ENCODE measurements around the gene VTI1A. TPM values are rescaled to one million over a fixed set of nuclear protein-coding genes. Genes with fewer than 3 reads are reported as not detected.

Gene VTI1A
- total RNA-seq, 1 donor from 2014 or later = 33.3 TPM

DNA sequence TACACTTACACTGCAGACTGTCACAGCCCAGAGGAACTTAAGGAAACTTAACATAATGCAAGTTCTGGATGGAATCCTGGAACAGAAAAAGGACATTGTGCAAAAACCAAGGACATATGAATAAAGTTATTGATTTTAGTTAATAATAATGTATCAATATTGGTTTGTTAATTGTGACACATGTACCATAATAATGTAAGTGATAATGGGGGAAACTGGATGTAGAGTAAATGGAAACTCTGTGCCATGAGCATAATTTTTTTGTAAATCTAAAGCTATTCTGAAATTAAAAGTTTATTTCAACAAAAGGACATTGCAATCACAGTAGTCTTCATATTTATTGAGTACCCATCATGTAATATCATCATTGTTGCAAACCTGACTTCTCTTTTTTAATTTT is 107.2 kb downstream of the VTI1A start:
- Mint-ChIP-seq H3K27me3 (ENCODE audit: low read depth, unreplicated experiment) (no peaks in the 10 kb centered on the region), H3K27ac (ENCODE audit: unreplicated experiment) (no peak overlapping the region)
- TF ChIP-seq, protein P1, sequence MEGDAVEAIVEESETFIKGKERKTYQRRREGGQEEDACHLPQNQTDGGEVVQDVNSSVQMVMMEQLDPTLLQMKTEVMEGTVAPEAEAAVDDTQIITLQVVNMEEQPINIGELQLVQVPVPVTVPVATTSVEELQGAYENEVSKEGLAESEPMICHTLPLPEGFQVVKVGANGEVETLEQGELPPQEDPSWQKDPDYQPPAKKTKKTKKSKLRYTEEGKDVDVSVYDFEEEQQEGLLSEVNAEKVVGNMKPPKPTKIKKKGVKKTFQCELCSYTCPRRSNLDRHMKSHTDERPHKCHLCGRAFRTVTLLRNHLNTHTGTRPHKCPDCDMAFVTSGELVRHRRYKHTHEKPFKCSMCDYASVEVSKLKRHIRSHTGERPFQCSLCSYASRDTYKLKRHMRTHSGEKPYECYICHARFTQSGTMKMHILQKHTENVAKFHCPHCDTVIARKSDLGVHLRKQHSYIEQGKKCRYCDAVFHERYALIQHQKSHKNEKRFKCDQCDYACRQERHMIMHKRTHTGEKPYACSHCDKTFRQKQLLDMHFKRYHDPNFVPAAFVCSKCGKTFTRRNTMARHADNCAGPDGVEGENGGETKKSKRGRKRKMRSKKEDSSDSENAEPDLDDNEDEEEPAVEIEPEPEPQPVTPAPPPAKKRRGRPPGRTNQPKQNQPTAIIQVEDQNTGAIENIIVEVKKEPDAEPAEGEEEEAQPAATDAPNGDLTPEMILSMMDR (IDR thresholded peaks at IDR 0.05; ENCODE audit: insufficient read depth, low read depth, low read length) = no peak
- no peak for TF ChIP-seq EZH2 (IDR thresholded peaks at IDR 0.05; ENCODE audit: insufficient read depth, low read length)

DNA sequence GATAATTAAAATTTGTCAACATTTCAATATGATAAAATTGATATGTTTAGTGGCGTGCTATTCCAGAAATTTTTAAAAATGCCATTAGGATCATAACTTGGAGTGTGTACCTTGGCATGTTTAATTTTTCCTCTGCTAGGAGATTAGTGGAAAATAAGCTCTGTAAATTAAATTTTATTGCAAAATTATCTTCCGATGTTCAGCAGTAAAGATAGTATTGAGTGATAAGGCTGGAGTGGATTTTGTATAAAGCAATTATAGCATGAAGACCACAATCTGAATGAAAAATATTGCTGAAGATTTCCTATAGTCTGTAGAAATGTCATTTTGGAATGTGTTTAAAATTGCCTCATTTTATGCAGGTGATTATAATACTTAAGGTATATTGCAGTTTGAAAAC is 110.2 kb downstream of the VTI1A start:
- Mint-ChIP-seq H3K4me1 (ENCODE audit: low read depth, unreplicated experiment) (no peaks in the 10 kb centered on the region), H3K27me3 (ENCODE audit: low read depth, unreplicated experiment) (no peaks in the 10 kb centered on the region), H3K27ac (ENCODE audit: unreplicated experiment) (no peak overlapping the region), H3K9me3 (ENCODE audit: unreplicated experiment) (no peaks in the 10 kb centered on the region), H3K36me3 (ENCODE audit: low read depth, unreplicated experiment) (no peaks in the 10 kb centered on the region), H3K4me3 (ENCODE audit: unreplicated experiment) (no peak overlapping the region)
- H3K4me1 ChIP-seq (ENCODE audit: insufficient read depth, low read length) = no peaks in the 10 kb centered on the region
- H3K27me3 ChIP-seq (ENCODE audit: insufficient read depth, low read length) = no peaks in the 10 kb centered on the region
- no peak for TF ChIP-seq EZH2 (IDR thresholded peaks at IDR 0.05; ENCODE audit: insufficient read depth, low read length)
- TF ChIP-seq, protein P1 (IDR thresholded peaks at IDR 0.05; ENCODE audit: insufficient read depth, low read depth, low read length) = no peak
- no peak overlapping the region for H3K27ac ChIP-seq (ENCODE audit: low read depth, low read length)
- no peak overlapping the region for H3K4me2 ChIP-seq (ENCODE audit: low read length)
- no peak overlapping the region for H3K4me3 ChIP-seq (ENCODE audit: insufficient read depth, low read depth, low read length)
- DNase-seq (ENCODE audit: low read depth) (no peak), FAIRE-seq (no peak)
- no peak overlapping the region for H2AFZ ChIP-seq (ENCODE audit: low read depth, low read length)
- no peaks in the 10 kb centered on the region for H4K20me1 ChIP-seq (ENCODE audit: insufficient read depth, low read length)
- no peaks in the 10 kb centered on the region for H3K79me2 ChIP-seq (ENCODE audit: insufficient read depth, low read length)
- no peaks in the 10 kb centered on the region for H3K36me3 ChIP-seq (ENCODE audit: insufficient read depth, low read length)
- no peaks in the 10 kb centered on the region for H3K9me3 ChIP-seq (ENCODE audit: insufficient read depth, low read depth, low read length)
- no peak overlapping the region for H3K9ac ChIP-seq (ENCODE audit: low read length)

More for the DNA sequence above, 107.2 kb downstream of the VTI1A start:
- DNase-seq (ENCODE audit: low read depth) = no peak
- H3K4me1 ChIP-seq (ENCODE audit: insufficient read depth, low read length) = no peaks in the 10 kb centered on the region
- H3K27me3 ChIP-seq (ENCODE audit: insufficient read depth, low read length) = no peaks in the 10 kb centered on the region
- no peak overlapping the region for H3K4me3 ChIP-seq (ENCODE audit: insufficient read depth, low read depth, low read length)
- no peaks in the 10 kb centered on the region for H4K20me1 ChIP-seq (ENCODE audit: insufficient read depth, low read length)
- H3K36me3 Mint-ChIP-seq (ENCODE audit: low read depth, unreplicated experiment) = no peaks in the 10 kb centered on the region
- no peak overlapping the region for H3K4me3 Mint-ChIP-seq (ENCODE audit: unreplicated experiment)
- FAIRE-seq = no peak
- H3K9me3 Mint-ChIP-seq (ENCODE audit: unreplicated experiment) = no peaks in the 10 kb centered on the region
- H3K9me3 ChIP-seq (ENCODE audit: insufficient read depth, low read depth, low read length) = no peaks in the 10 kb centered on the region
- H3K4me1 Mint-ChIP-seq (ENCODE audit: low read depth, unreplicated experiment) = peaks cover under 1% of the 10 kb centered on the region
- H3K36me3 ChIP-seq (ENCODE audit: insufficient read depth, low read length) = no peaks in the 10 kb centered on the region
- H3K9ac ChIP-seq (ENCODE audit: low read length) = no peak overlapping the region
- H2AFZ ChIP-seq (ENCODE audit: low read depth, low read length) = no peak overlapping the region
- no peaks in the 10 kb centered on the region for H3K79me2 ChIP-seq (ENCODE audit: insufficient read depth, low read length)
- H3K27ac ChIP-seq (ENCODE audit: low read depth, low read length) = no peak overlapping the region
- H3K4me2 ChIP-seq (ENCODE audit: low read length) = no peak overlapping the region

DNA sequence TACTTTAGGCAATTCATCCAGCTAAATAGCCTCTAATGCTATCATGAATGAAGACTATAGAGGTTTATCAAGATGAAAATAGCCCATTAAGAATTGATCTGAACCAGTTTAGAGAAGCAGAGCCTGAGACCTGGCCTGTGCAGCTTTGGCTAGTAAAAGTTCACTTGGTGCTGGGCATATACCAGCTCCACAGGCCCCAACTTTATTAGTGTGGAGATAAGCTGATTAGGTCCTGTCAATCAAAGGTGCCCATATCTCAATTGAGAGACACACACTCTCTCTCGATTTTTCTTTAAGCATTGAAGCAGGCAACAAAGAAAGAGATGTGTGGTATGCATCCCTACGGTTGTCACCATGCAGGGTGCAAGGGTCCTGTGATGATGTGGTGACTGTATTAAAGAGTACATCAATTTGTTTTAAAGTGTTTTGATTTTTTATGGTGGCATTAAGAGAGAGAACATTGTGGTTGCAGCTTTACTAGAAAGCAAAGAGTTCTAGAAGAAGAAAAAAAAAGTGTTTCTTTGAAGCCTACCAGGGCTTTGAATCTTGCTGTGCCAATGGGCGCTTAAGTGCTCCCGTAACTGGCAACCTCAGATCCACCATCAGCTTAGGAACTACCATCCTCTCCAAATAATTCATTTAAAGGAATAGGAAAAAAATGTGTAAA is 111.6 kb downstream of the VTI1A start:
- Mint-ChIP-seq H3K27me3 (ENCODE audit: low read depth, unreplicated experiment) (no peaks in the 10 kb centered on the region), H3K36me3 (ENCODE audit: low read depth, unreplicated experiment) (no peaks in the 10 kb centered on the region), H3K27ac (ENCODE audit: unreplicated experiment) (no peak overlapping the region), H3K9me3 (ENCODE audit: unreplicated experiment) (no peaks in the 10 kb centered on the region), H3K4me3 (ENCODE audit: unreplicated experiment) (no peak overlapping the region), H3K4me1 (ENCODE audit: low read depth, unreplicated experiment) (no peaks in the 10 kb centered on the region)
- Histone ChIP-seq H2AFZ (ENCODE audit: low read depth, low read length) (no peak overlapping the region), H3K4me2 (ENCODE audit: low read length) (no peak overlapping the region), H3K27me3 (ENCODE audit: insufficient read depth, low read length) (no peaks in the 10 kb centered on the region), H4K20me1 (ENCODE audit: insufficient read depth, low read length) (no peaks in the 10 kb centered on the region), H3K9me3 (ENCODE audit: insufficient read depth, low read depth, low read length) (no peaks in the 10 kb centered on the region), H3K4me1 (ENCODE audit: insufficient read depth, low read length) (no peaks in the 10 kb centered on the region), H3K9ac (ENCODE audit: low read length) (no peak overlapping the region), H3K79me2 (ENCODE audit: insufficient read depth, low read length) (no peaks in the 10 kb centered on the region), H3K27ac (ENCODE audit: low read depth, low read length) (no peak overlapping the region), H3K36me3 (ENCODE audit: insufficient read depth, low read length) (no peaks in the 10 kb centered on the region), H3K4me3 (ENCODE audit: insufficient read depth, low read depth, low read length) (no peak overlapping the region)
- DNase-seq (ENCODE audit: low read depth) (no peak), FAIRE-seq (no peak)
- TF ChIP-seq EZH2 (IDR thresholded peaks at IDR 0.05; ENCODE audit: insufficient read depth, low read length) = no peak
- TF ChIP-seq, protein P1 (IDR thresholded peaks at IDR 0.05; ENCODE audit: insufficient read depth, low read depth, low read length) = no peak

All from astrocyte (in vitro differentiated cells and primary cell).